ENCODE data around the gene CPLX1.
"Not testable (repeated sequence)": the region's sequence is repeated elsewhere in the genome, so short reads cannot be mapped to it uniquely, and the experiment has no call there.

Gene CPLX1

GRCh38 chr4:781493-782216, 44.3 kb downstream of the CPLX1 start:
- TF ChIP-seq ZNF274 (IDR thresholded peaks at IDR 0.05; ENCODE audit: low read depth, low read length) = no peak
- H3K4me3 ChIP-seq (ENCODE audit: low read length) = peak overlapping the region; percentile 82

- H3K4me3 ChIP-seq (ENCODE audit: low read length) = peak overlapping the region; percentile 82
- no peak for TF ChIP-seq ZNF274 (IDR thresholded peaks at IDR 0.05; ENCODE audit: low read depth, low read length)
Observed at GRCh38 chr4:780716-781492, 45.0 kb downstream of the CPLX1 start.

GRCh38 chr4:780255-780654, 45.7 kb downstream of the CPLX1 start:
- H3K4me3 ChIP-seq (ENCODE audit: low read length) = peak overlapping the region; percentile 82

GRCh38 chr4:779555-779954, 46.4 kb downstream of the CPLX1 start:
- no peak overlapping the region for H3K4me3 ChIP-seq (ENCODE audit: low read length)
- no peak for TF ChIP-seq ZNF274 (IDR thresholded peaks at IDR 0.05; ENCODE audit: low read depth, low read length)

GRCh38 chr4:777520-778262, 48.2 kb downstream of the CPLX1 start:
- H3K4me3 ChIP-seq (ENCODE audit: low read length) = no peak overlapping the region

GRCh38 chr4:776743-777441, 49.0 kb downstream of the CPLX1 start:
- H3K4me3 ChIP-seq (ENCODE audit: low read length) = no peak overlapping the region
- TF ChIP-seq ZNF274 (IDR thresholded peaks at IDR 0.05; ENCODE audit: low read depth, low read length) = no peak

More at GRCh38 chr4:777520-778262, 48.2 kb downstream of the CPLX1 start:
- no peak for TF ChIP-seq ZNF274 (IDR thresholded peaks at IDR 0.05; ENCODE audit: low read depth, low read length)

- not testable (repeated sequence) for H3K4me3 ChIP-seq (ENCODE audit: low read length)
Observed at GRCh38 chr4:775485-775884, 50.4 kb downstream of the CPLX1 start.

- H3K4me3 ChIP-seq (ENCODE audit: low read length) = not testable (repeated sequence)
Observed at GRCh38 chr4:774419-775092, 51.4 kb downstream of the CPLX1 start.

GRCh38 chr4:773214-773613, 52.7 kb downstream of the CPLX1 start:
- no peak for TF ChIP-seq ZNF274 (IDR thresholded peaks at IDR 0.05; ENCODE audit: low read depth, low read length)
- H3K4me3 ChIP-seq (ENCODE audit: low read length) = no peak overlapping the region

GRCh38 chr4:772776-773175, 53.2 kb downstream of the CPLX1 start:
- no peak for TF ChIP-seq ZNF274 (IDR thresholded peaks at IDR 0.05; ENCODE audit: low read depth, low read length)
- H3K4me3 ChIP-seq (ENCODE audit: low read length) = no peak overlapping the region

- TF ChIP-seq ZNF274 (IDR thresholded peaks at IDR 0.05; ENCODE audit: low read depth, low read length) = no peak
Observed at GRCh38 chr4:772118-772517, 53.8 kb downstream of the CPLX1 start.

GRCh38 chr4:771464-771863, 54.5 kb downstream of the CPLX1 start:
- TF ChIP-seq ZNF274 (IDR thresholded peaks at IDR 0.05; ENCODE audit: low read depth, low read length) = no peak
- no peak overlapping the region for H3K4me3 ChIP-seq (ENCODE audit: low read length)

More at GRCh38 chr4:772118-772517, 53.8 kb downstream of the CPLX1 start:
- no peak overlapping the region for H3K4me3 ChIP-seq (ENCODE audit: low read length)

GRCh38 chr4:770022-770421, 55.9 kb downstream of the CPLX1 start:
- TF ChIP-seq ZNF274 (IDR thresholded peaks at IDR 0.05; ENCODE audit: low read depth, low read length) = no peak
- no peak overlapping the region for H3K4me3 ChIP-seq (ENCODE audit: low read length)

- no peak overlapping the region for H3K4me3 ChIP-seq (ENCODE audit: low read length)
- no peak for TF ChIP-seq ZNF274 (IDR thresholded peaks at IDR 0.05; ENCODE audit: low read depth, low read length)
Observed at GRCh38 chr4:769511-769910, 56.4 kb downstream of the CPLX1 start.
